ENCODE measurements around the gene LRRC74B.

GRCh38 chr22:21055880-21056319, 10.2 kb downstream of the LRRC74B start:
- TF ChIP-seq, protein P1, sequence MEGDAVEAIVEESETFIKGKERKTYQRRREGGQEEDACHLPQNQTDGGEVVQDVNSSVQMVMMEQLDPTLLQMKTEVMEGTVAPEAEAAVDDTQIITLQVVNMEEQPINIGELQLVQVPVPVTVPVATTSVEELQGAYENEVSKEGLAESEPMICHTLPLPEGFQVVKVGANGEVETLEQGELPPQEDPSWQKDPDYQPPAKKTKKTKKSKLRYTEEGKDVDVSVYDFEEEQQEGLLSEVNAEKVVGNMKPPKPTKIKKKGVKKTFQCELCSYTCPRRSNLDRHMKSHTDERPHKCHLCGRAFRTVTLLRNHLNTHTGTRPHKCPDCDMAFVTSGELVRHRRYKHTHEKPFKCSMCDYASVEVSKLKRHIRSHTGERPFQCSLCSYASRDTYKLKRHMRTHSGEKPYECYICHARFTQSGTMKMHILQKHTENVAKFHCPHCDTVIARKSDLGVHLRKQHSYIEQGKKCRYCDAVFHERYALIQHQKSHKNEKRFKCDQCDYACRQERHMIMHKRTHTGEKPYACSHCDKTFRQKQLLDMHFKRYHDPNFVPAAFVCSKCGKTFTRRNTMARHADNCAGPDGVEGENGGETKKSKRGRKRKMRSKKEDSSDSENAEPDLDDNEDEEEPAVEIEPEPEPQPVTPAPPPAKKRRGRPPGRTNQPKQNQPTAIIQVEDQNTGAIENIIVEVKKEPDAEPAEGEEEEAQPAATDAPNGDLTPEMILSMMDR (conservative IDR thresholded peaks at IDR 0.05), result no peak
- TF ChIP-seq ZFX (IDR thresholded peaks at IDR 0.05), result no peak
